GM18505 (cell line): ENCODE results near the gene TMEM168.

ENCODE experiments used
- ATAC-seq: cut with Tn5 transposase; IDR thresholded peaks from one replicate; pipeline ENCODE4 v1.9.1; 2021; ENCODE audit not compliant: unreplicated experiment
- POLR2A ChIP-seq: IDR thresholded peaks from 4 replicates; pipeline ENCODE4 v1.6.1; 2011; ENCODE audit warnings: borderline replicate concordance; ENCODE audit not compliant: insufficient read depth, insufficient read length; ENCODE audit errors: extremely low read depth

Gene TMEM168

DNA sequence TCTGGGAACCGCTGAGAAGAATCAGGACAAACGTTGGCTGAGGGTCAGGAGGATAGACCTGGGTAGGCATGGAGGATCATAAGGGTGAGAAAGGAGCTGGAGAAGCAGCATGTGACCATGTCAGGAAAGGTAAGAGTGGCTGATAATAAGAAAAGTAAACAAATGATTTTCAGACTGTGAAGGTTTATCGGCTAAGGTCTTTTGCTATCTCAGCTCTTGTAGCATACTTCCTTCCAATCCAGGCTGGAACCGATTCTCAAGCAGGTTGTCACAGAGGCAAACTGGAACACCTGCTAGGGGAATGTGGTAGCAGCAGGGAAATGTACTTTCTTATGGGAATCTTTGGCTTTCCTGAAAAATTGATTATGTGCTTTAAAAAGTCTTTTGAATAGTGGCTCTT, 74.7 kb downstream of the TMEM168 start:
- TF ChIP-seq POLR2A: no peak

DNA sequence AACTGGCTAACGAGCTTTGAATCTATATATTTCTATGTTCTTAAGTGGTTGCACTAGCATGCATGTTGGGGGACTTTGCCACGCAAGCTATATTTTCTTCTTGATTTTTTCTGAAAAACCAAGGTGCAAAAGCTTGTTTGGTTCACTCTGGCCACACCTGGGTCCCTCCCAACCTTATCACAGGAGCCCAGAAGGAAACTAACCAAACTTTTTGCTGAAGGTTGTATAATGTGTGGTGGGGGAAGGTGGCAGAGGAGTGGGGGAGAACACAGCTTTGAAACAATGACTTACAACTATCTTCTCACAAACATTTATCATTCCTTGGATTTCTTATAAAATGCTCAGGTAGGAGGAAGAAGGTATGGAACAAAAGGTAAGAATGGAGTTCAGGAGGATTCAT, 75.3 kb downstream of the TMEM168 start:
- TF ChIP-seq POLR2A: no peak
- ATAC-seq: no peak

More for the DNA sequence above, 74.7 kb downstream of the TMEM168 start:
- ATAC-seq: no peak
